IMR-90 (cell line): ENCODE data around the gene CDC25B. TPM values are rescaled to one million over a fixed set of nuclear protein-coding genes. Genes with fewer than 3 reads are reported as not detected.

Source experiments
- ATAC-seq: fragments of 200-7000 bp; cut with Tn5 transposase; 2 replicates; pipeline ENCODE4 v1.9.1; 2020; ENCODE audit warnings: low read depth, mild to moderate bottlenecking, moderate library complexity
- BruUV-seq: library from RNA; stranded (reverse); fragments of 400-500 nt; replicated peaks from 2 replicates; lab custom pipeline; 2021; lab: Mats Ljungman, UMichigan
- CTCF ChIA-PET: fragments of 300-600 bp; formaldehyde crosslinking; extraction: SDS; loops from one replicate; lab custom pipeline; 2021; ENCODE audit warnings: antibody characterized with exemption; lab: Yijun Ruan, JAX
- POLR2A ChIA-PET: fragments of 300-600 bp; sonication (Branson Sonifier 250); formaldehyde crosslinking; loops from one replicate; lab custom pipeline; 2022; ENCODE audit warnings: antibody characterized with exemption; ENCODE audit not compliant: unreplicated experiment; lab: Charles Lee
- DNase-seq: peaks from one replicate; pipeline ENCODE4 v3.0.0; 2013
- H2AFZ ChIP-seq: replicated peaks from 2 replicates; pipeline ENCODE3; 2013; ENCODE audit warnings: low read length, mild to moderate bottlenecking; ENCODE audit not compliant: poor library complexity
- H2AK5ac ChIP-seq: 2 replicates; pipeline ENCODE4 v1.6.1; 2013; ENCODE audit warnings: low read depth, low read length, inconsistent platforms
- H2AK9ac ChIP-seq: replicated peaks from 2 replicates; pipeline ENCODE3; 2013; ENCODE audit warnings: mild to moderate bottlenecking, low read depth, low read length, moderate library complexity; ENCODE audit not compliant: poor library complexity
- H2BK120ac ChIP-seq: 2 replicates; pipeline ENCODE4 v1.6.1; 2013; ENCODE audit warnings: low read depth, low read length, inconsistent platforms
- H2BK15ac ChIP-seq: 3 replicates; pipeline ENCODE4 v1.6.1; 2013; ENCODE audit warnings: low read depth, low read length, inconsistent platforms
- H2BK20ac ChIP-seq: 2 replicates; pipeline ENCODE4 v1.6.1; 2013; ENCODE audit warnings: low read depth, mild to moderate bottlenecking, inconsistent platforms, low read length, moderate library complexity
- H2BK5ac ChIP-seq: 2 replicates; pipeline ENCODE4 v1.6.1; 2013; ENCODE audit warnings: mild to moderate bottlenecking, low read depth, low read length, inconsistent platforms; ENCODE audit not compliant: poor library complexity, severe bottlenecking
- H3K14ac ChIP-seq: replicated peaks from 2 replicates; pipeline ENCODE4 v1.6.1; 2013; ENCODE audit warnings: low read depth, low read length, inconsistent platforms
- H3K18ac ChIP-seq: 2 replicates; pipeline ENCODE4 v1.6.1; 2013; ENCODE audit warnings: low read depth, low read length, control low read depth
- H3K23ac ChIP-seq: 2 replicates; pipeline ENCODE4 v1.6.1; 2013; ENCODE audit warnings: low read depth, low read length, inconsistent platforms
- H3K27ac ChIP-seq: 2 replicates; pipeline ENCODE4 v1.5.1; 2013; ENCODE audit warnings: mild to moderate bottlenecking, control low read depth, low read length; ENCODE audit not compliant: insufficient read depth
- H3K27me3 ChIP-seq: 2 replicates; pipeline ENCODE4 v1.6.1; 2013; ENCODE audit warnings: low read length; ENCODE audit not compliant: control insufficient read depth, insufficient read depth
- H3K36me3 ChIP-seq: 2 replicates; pipeline ENCODE4 v1.6.1; 2013; ENCODE audit warnings: low read length, mixed read lengths; ENCODE audit not compliant: control insufficient read depth, insufficient read depth
- H3K4ac ChIP-seq: 2 replicates; pipeline ENCODE4 v1.6.1; 2013; ENCODE audit warnings: low read depth, low read length, inconsistent platforms
- H3K4me1 ChIP-seq: 2 replicates; pipeline ENCODE4 v1.6.1; 2013; ENCODE audit warnings: low read length, mixed read lengths; ENCODE audit not compliant: control insufficient read depth, insufficient read depth
- H3K4me2 ChIP-seq: 2 replicates; pipeline ENCODE4 v1.6.1; 2013; ENCODE audit warnings: low read depth, mild to moderate bottlenecking, control low read depth, low read length, moderate library complexity
- H3K4me3 ChIP-seq: 2 replicates; pipeline ENCODE4 v1.5.1; 2013; ENCODE audit warnings: low read depth, mild to moderate bottlenecking, control low read depth, low read length, moderate library complexity; ENCODE audit not compliant: insufficient read depth
- H3K56ac ChIP-seq: 2 replicates; pipeline ENCODE4 v1.6.1; 2013; ENCODE audit warnings: low read length, inconsistent platforms; ENCODE audit not compliant: insufficient read depth; ENCODE audit errors: extremely low read depth
- H3K79me1 ChIP-seq, 2 experiments: 2 replicates each; pipeline ENCODE4 v1.6.1; 2013; ENCODE audit warnings: low read length in 2 of 2, inconsistent platforms in 1 of 2, low read depth in 1 of 2
- H3K9ac ChIP-seq: 2 replicates; pipeline ENCODE4 v1.6.1; 2013; ENCODE audit warnings: low read depth, low read length, control low read depth
- H3K9me1 ChIP-seq: 2 replicates; pipeline ENCODE4 v1.6.1; 2013; ENCODE audit warnings: low read length, inconsistent platforms; ENCODE audit not compliant: insufficient read depth
- H3K9me3 ChIP-seq: 2 replicates; pipeline ENCODE4 v1.6.1; 2013; ENCODE audit warnings: low read length; ENCODE audit not compliant: control insufficient read depth, insufficient read depth
- H4K20me1 ChIP-seq: 2 replicates; pipeline ENCODE4 v1.6.1; 2013; ENCODE audit warnings: low read length, inconsistent platforms; ENCODE audit not compliant: insufficient read depth
- H4K5ac ChIP-seq: 2 replicates; pipeline ENCODE4 v1.6.1; 2013; ENCODE audit warnings: mild to moderate bottlenecking, low read depth, low read length, control low read depth
- H4K8ac ChIP-seq, 2 experiments: 2 replicates each; pipeline ENCODE4 v1.6.1; 2013; ENCODE audit warnings: low read depth in 2 of 2, low read length in 2 of 2, control low read depth in 1 of 2, inconsistent platforms in 1 of 2
- H4K91ac ChIP-seq: 2 replicates; pipeline ENCODE4 v1.6.1; 2013; ENCODE audit warnings: low read depth, low read length, inconsistent platforms; ENCODE audit not compliant: insufficient read depth
- CEBPB ChIP-seq: IDR thresholded peaks from 2 replicates; pipeline ENCODE4 v1.6.1; 2012; ENCODE audit warnings: low read depth, low read length, improper control_type of control experiment
- CHD1 ChIP-seq: IDR thresholded peaks from 2 replicates; pipeline ENCODE4 v1.6.1; 2012; ENCODE audit warnings: low read depth, low read length, improper control_type of control experiment
- CTCF ChIP-seq: conservative IDR thresholded peaks from 2 replicates; pipeline ENCODE4 v1.5.1; 2012; ENCODE audit warnings: mild to moderate bottlenecking, low read depth, low read length, improper control_type of control experiment
- ELK1 ChIP-seq: fragments of 150-350 bp; IDR thresholded peaks from 2 replicates; pipeline ENCODE4 v1.6.1; 2016; ENCODE audit warnings: low read depth, mild to moderate bottlenecking, low read length, moderate library complexity, borderline replicate concordance
- FOS ChIP-seq: fragments of 150-350 bp; IDR thresholded peaks from 2 replicates; pipeline ENCODE4 v1.6.1; 2016; ENCODE audit warnings: low read depth, low read length
- MAZ ChIP-seq: IDR thresholded peaks from 2 replicates; pipeline ENCODE4 v1.6.1; 2012; ENCODE audit warnings: low read depth, mild to moderate bottlenecking, low read length, improper control_type of control experiment, moderate library complexity, borderline replicate concordance
- MXI1 ChIP-seq: IDR thresholded peaks from 2 replicates; pipeline ENCODE4 v1.6.1; 2012; ENCODE audit warnings: low read depth, mild to moderate bottlenecking, low read length, moderate library complexity, borderline replicate concordance
- NFE2L2 ChIP-seq: fragments of 150-350 bp; IDR thresholded peaks from 2 replicates; pipeline ENCODE4 v1.6.1; 2016; ENCODE audit warnings: low read depth, mild to moderate bottlenecking, low read length
- POLR2A ChIP-seq: IDR thresholded peaks from 2 replicates; pipeline ENCODE4 v1.6.1; 2012; ENCODE audit warnings: mild to moderate bottlenecking, low read depth, low read length
- RAD21 ChIP-seq: IDR thresholded peaks from 2 replicates; pipeline ENCODE4 v1.6.1; 2012; ENCODE audit warnings: low read length, improper control_type of control experiment
- SMC3 ChIP-seq: fragments of 150-350 bp; IDR thresholded peaks from 2 replicates; pipeline ENCODE4 v1.6.1; 2016; ENCODE audit warnings: low read depth, mild to moderate bottlenecking, antibody characterized with exemption, low read length, moderate library complexity
- USF2 ChIP-seq: fragments of 150-350 bp; IDR thresholded peaks from 2 replicates; pipeline ENCODE4 v1.6.1; 2017; ENCODE audit warnings: mild to moderate bottlenecking, antibody characterized with exemption, low read length, low read depth
- WGBS, 2 experiments: methylation state at CpG; one replicate each; pipeline versions ENCODE4 v1.1.5 to v1.1.7; 2013; ENCODE audit warnings: missing lambda C conversion rate in 2 of 2; ENCODE audit not compliant: insufficient read length in 1 of 2; ENCODE audit errors: extremely low coverage in 2 of 2; 5-methylcytosine and 5-hydroxymethylcytosine counted together
- dilution Hi-C: fragments of 300-500 bp; cut with HindIII; formaldehyde crosslinking; loops from one replicate; pipeline ENCODE4 v1.14.3; 2018; ENCODE audit warnings: low sequenced_read_pairs; ENCODE audit not compliant: unreplicated experiment
- in situ Hi-C: fragments of 300-500 bp; cut with MboI; formaldehyde crosslinking; loops from 3 replicates; pipeline ENCODE4 v1.14.3; 2019; ENCODE audit warnings: low sequenced_read_pairs, inconsistent platforms, mixed read lengths
- intact Hi-C: fragments of 100-400 bp; cut with micrococcal nuclease; formaldehyde crosslinking; loops from 2 replicates; pipeline ENCODE4 v1.10.0; 2022
- polyA plus RNA-seq, 3 experiments: library from polyadenylated mRNA; depleted of rRNA; stranded (reverse); fragments of >200 nt; gene quantifications; 2 replicates each; pipeline ENCODE4 v1.2.3, GENCODE V29; 2012; ENCODE audit warnings: low replicate concordance in 1 of 3
- total RNA-seq: library from RNA; depleted of rRNA; stranded (reverse); fragments of >200 nt; gene quantifications from 2 replicates; pipeline ENCODE4 v1.2.3, GENCODE V29; 2012

CDC25B gene
- total and polyA plus RNA-seq, 2 of the 4 experiments (the other 2 are of a cell fraction): 14.5 to 50.5 TPM

GRCh38 chr20:3768342-3769130, 27.6 kb upstream of the CDC25B start:
- in situ Hi-C loops: no loop called here
- BruUV-seq: no TSS peak
- no peaks in the 10 kb centered on the region for H3K27me3 ChIP-seq
- TF ChIP-seq RAD21: peak; percentile 39
- no peak for TF ChIP-seq ELK1
- TF ChIP-seq SMC3: no peak; the same call in 1 of the 2 replicates
- peak; percentile 38 for TF ChIP-seq CTCF
- TF ChIP-seq USF2: 0 out of 2 replicates have a peak, but pooled peaks have one; percentile 6
- no peak for TF ChIP-seq NFE2L2
- peak; percentile 71; the same call in 1 of the 2 replicates for TF ChIP-seq POLR2A
- TF ChIP-seq CEBPB: no peak
- peak; percentile 19; the same call in 1 of the 2 replicates for TF ChIP-seq MAZ
- TF ChIP-seq MXI1: peak; percentile 68; the same call in 1 of the 2 replicates
- TF ChIP-seq CHD1: no peak
- TF ChIP-seq FOS: peak; percentile 63

More at GRCh38 chr20:3768342-3769130, 27.6 kb upstream of the CDC25B start:
- peak overlapping the region; percentile 66 for H2BK5ac ChIP-seq
- peak overlapping the region; percentile 73 for H3K4me2 ChIP-seq
- peak; percentile 54 for ATAC-seq
- peak overlapping the region; percentile 64 for H4K91ac ChIP-seq
- H3K14ac ChIP-seq: peak overlapping the region; percentile 69
- H3K4me3 ChIP-seq: peak overlapping the region; percentile 67
- peak overlapping the region; percentile 89 for H3K27ac ChIP-seq
- H4K5ac ChIP-seq: peak overlapping the region; percentile 76
- H2BK20ac ChIP-seq: no peak overlapping the region
- intact Hi-C loops (loop anchor here (2.0 to 5.0 kb wide), 2 partner anchors 52 to 91 kb away; no protein-coding TSS in a partner anchor), dilution Hi-C loops (no loop called here)
- peak; percentile 81 for DNase-seq
- no peaks in the 10 kb centered on the region for H3K36me3 ChIP-seq
- H3K18ac ChIP-seq: peak overlapping the region; percentile 32; the same call in 1 of the 2 replicates
- H2AFZ ChIP-seq: peak overlapping the region; percentile 96
- peak overlapping the region; percentile 92 to 97 for H4K8ac ChIP-seq
- H3K4ac ChIP-seq: peak overlapping the region; percentile 87
- POLR2A ChIA-PET: interaction anchor here (1.0 to 1.2 kb wide), 2 partner anchors 8 to 10 kb away, joined by 3 to 4 read pairs; no protein-coding TSS in a partner anchor
- no peaks in the 10 kb centered on the region; the same call in 1 of the 2 replicates for H3K9me1 ChIP-seq
- H3K4me1 ChIP-seq: peaks cover 11% of the 10 kb centered on the region
- H3K9me3 ChIP-seq: no peaks in the 10 kb centered on the region
- H2BK15ac ChIP-seq: peak overlapping the region; percentile 6; the same call in 1 of the 3 replicates
- H2AK5ac ChIP-seq: peak overlapping the region; percentile 86
- H3K56ac ChIP-seq: peak overlapping the region; percentile 37; the same call in 1 of the 2 replicates
- H3K9ac ChIP-seq: peak overlapping the region; percentile 69
- H4K20me1 ChIP-seq: no peaks in the 10 kb centered on the region; the same call in 1 of the 2 replicates
- peak overlapping the region; percentile 94 for H2AK9ac ChIP-seq
- WGBS, 2 experiments: 3% methylated on average over 12 of the region's 51 CpGs; no CpG with 5 or more reads in 1 of the 2 experiments
- peak overlapping the region; percentile 8; the same call in 1 of the 2 replicates for H2BK120ac ChIP-seq
- H3K79me1 ChIP-seq: peaks cover 13 to 29% of the 10 kb centered on the region in 2 experiments
- CTCF ChIA-PET: interaction anchor here (0.6 to 1.9 kb wide), 8 partner anchors 10 to 98 kb away, joined by 3 to 9 read pairs (median 4); partner anchors contain the start of genes AP5S1, CENPB and SPEF1
- H3K23ac ChIP-seq: peak overlapping the region; percentile 39; the same call in 1 of the 2 replicates
